Caco-2 (cell line): ENCODE measurements around the gene FLT1. TPM values are rescaled to one million over a fixed set of nuclear protein-coding genes. Genes with fewer than 3 reads are reported as not detected.

ENCODE experiments used
- Bru-seq: library from RNA; stranded (reverse); fragments of 400-500 nt; gene quantifications from one replicate; lab custom pipeline; 2021; lab: Mats Ljungman, UMichigan
- BruChase-seq, 2 experiments: library from RNA; stranded (reverse); fragments of 400-500 nt; gene quantifications; one replicate each; lab custom pipeline; 2021; lab: Mats Ljungman, UMichigan
- BruUV-seq: library from RNA; stranded (reverse); fragments of 400-500 nt; replicated peaks from 2 replicates; lab custom pipeline; 2021; lab: Mats Ljungman, UMichigan
- CTCF ChIA-PET: fragments of 300-600 bp; sonication (Branson Sonifier 250); formaldehyde crosslinking; loops from one replicate; lab custom pipeline; 2022; ENCODE audit warnings: antibody characterized with exemption; lab: Charles Lee
- POLR2A ChIA-PET: fragments of 300-600 bp; sonication (Branson Sonifier 250); formaldehyde crosslinking; loops from one replicate; lab custom pipeline; 2022; ENCODE audit warnings: antibody characterized with exemption; lab: Charles Lee
- DNase-seq, 2 experiments: peaks; one replicate each; pipeline versions ENCODE4 v3.0.0 to v3.0.0-alpha.2; 2020 to 2022
- H3K27me3 ChIP-seq: replicated peaks from 2 replicates; pipeline ENCODE4 v1.6.0; 2011; ENCODE audit warnings: low read length; ENCODE audit not compliant: control insufficient read depth, insufficient read depth
- H3K36me3 ChIP-seq: 2 replicates; pipeline ENCODE4 v1.5.1; 2011; ENCODE audit warnings: low read length; ENCODE audit not compliant: control insufficient read depth, insufficient read depth
- H3K4me1 ChIP-seq: fragments of 250-450 bp; sonication (Bioruptor Pico); 2 replicates; pipeline ENCODE4 v1.5.1; 2020; ENCODE audit warnings: mild to moderate bottlenecking
- H3K4me3 ChIP-seq: 2 replicates; pipeline ENCODE4 v1.5.1; 2011; ENCODE audit warnings: low read depth, mild to moderate bottlenecking, control low read depth, low read length
- H3K9me3 ChIP-seq: fragments of 250-450 bp; sonication (Bioruptor Pico); 2 replicates; pipeline ENCODE4 v1.5.1; 2020; ENCODE audit warnings: mild to moderate bottlenecking, moderate library complexity
- H3K27ac Mint-ChIP-seq: one replicate; pipeline ENCODE4 v1.8.0; 2022; ENCODE audit warnings: mixed read lengths; ENCODE audit not compliant: unreplicated experiment
- H3K27me3 Mint-ChIP-seq: one replicate; pipeline ENCODE4 v1.8.0; 2022; ENCODE audit warnings: mixed read lengths; ENCODE audit not compliant: insufficient read depth, unreplicated experiment
- H3K36me3 Mint-ChIP-seq: one replicate; pipeline ENCODE4 v1.8.0; 2022; ENCODE audit warnings: mild to moderate bottlenecking, mixed read lengths; ENCODE audit not compliant: insufficient read depth, unreplicated experiment
- H3K4me1 Mint-ChIP-seq: one replicate; pipeline ENCODE4 v1.8.0; 2022; ENCODE audit warnings: low read depth, mixed read lengths; ENCODE audit not compliant: unreplicated experiment
- H3K4me3 Mint-ChIP-seq: one replicate; pipeline ENCODE4 v1.8.0; 2022; ENCODE audit warnings: mild to moderate bottlenecking, moderate library complexity, mixed read lengths; ENCODE audit not compliant: unreplicated experiment
- H3K9me3 Mint-ChIP-seq: one replicate; pipeline ENCODE4 v1.8.0; 2022; ENCODE audit warnings: mixed read lengths; ENCODE audit not compliant: unreplicated experiment
- CTCF ChIP-seq, 2 experiments: fragments of 200-600 bp in 1 of 2; IDR thresholded peaks; 1 replicate in 1 of 2; 2 replicates in 1 of 2; pipeline versions ENCODE4 v1.5.1 to v1.8.0; 2011 to 2022; ENCODE audit warnings: antibody characterized with exemption in 1 of 2, control low read depth in 1 of 2, inconsistent platforms in 1 of 2, low read depth in 1 of 2, low read length in 1 of 2, mild to moderate bottlenecking in 1 of 2, moderate library complexity in 1 of 2; ENCODE audit not compliant: insufficient read depth in 1 of 2, severe bottlenecking in 1 of 2, unreplicated experiment in 1 of 2
- intact Hi-C: fragments of 100-400 bp; cut with micrococcal nuclease; formaldehyde crosslinking; loops from one replicate; pipeline ENCODE4 v1.10.0; 2022; ENCODE audit not compliant: unreplicated experiment
- long read RNA-seq: library from polyadenylated mRNA; stranded (forward); transcript quantifications from one replicate; pipeline ENCODE4 v2.0.0, GENCODE V29; 2022
- total RNA-seq: library from RNA; stranded (reverse); gene quantifications from 2 replicates; pipeline ENCODE4 v1.2.3, GENCODE V29; 2022

Gene FLT1
- total RNA-seq (0.66 and 0.93 TPM in 2 replicates), Bru-seq, nascent RNA (percentile 28 among the genes with signal in this experiment), BruChase-seq, experiment 1, labeled RNA remaining after a 2-hour chase (percentile 19 among the genes with signal in this experiment), BruChase-seq, experiment 2, labeled RNA remaining after a 6-hour chase (percentile 19 among the genes with signal in this experiment)
- long read RNA-seq, partial matches to known transcripts: 0 of 1 reads
- long read RNA-seq, other reads (novel, unspliced or antisense): 1 of 1 reads

DNA sequence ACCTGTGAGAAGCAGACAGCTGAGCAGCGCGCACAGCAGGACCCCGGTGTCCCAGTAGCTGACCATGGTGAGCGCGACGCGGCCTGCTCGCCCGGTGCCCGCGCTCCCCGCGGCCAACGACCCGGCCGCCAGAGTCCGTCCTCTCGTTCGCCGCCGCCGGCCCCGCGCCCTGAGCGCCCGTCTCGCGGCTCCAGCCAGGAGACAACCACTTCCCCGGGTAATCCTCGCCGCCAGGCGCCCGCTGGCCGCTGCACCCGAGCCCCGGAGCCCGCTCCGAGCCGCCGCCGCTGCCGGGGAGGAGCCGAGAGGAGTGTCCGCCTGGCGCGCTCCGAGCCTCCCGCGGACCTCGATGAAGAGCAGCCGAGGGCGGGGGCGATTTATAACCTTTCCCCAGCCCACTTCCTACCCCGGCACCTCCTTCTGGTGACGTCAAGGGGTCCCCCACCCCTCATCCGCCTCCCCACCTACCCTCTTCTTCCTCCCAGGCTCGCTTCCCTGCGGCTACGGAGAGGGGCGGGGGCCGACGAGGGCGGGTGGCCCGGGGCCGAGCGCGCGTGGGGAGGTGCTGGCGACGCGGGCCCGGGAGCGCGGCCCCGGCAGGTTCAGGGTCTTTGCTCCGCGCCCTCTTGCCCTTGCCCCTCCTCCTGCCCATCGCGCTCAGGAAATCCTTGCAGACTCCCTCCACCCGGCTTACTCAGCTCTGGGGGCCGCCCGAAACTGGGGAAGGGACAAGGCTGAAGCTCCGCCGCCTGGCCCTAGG lies at the start of gene FLT1:
FLT1 (minus strand) TSS at position 351 of the 760 bp plus-strand sequence; CDS start at position 66, 285 bp downstream.
- H3K27me3 ChIP-seq: peaks cover 12% of the 10 kb centered on the region
- Mint-ChIP-seq H3K27ac (no peak within 1 kb of the TSS), H3K27me3 (peaks cover 22% of the 10 kb centered on the region), H3K4me1 (peaks cover 2% of the 10 kb centered on the region), H3K4me3 (peak within 1 kb of the TSS; percentile 71), H3K9me3 (no peaks in the 10 kb centered on the region), H3K36me3 (no peaks in the 10 kb centered on the region)
- H3K36me3 ChIP-seq: no peaks in the 10 kb centered on the region
- intact Hi-C loops: no loop called here
- ChIA-PET POLR2A (no interaction called here), CTCF (interaction anchor here (0.6 to 1.4 kb wide), 2 partner anchors 171 to 273 kb away, joined by 3 to 4 read pairs; no protein-coding TSS in a partner anchor)
- no TSS peak for BruUV-seq
- TF ChIP-seq CTCF (IDR thresholded peaks at IDR 0.05; ENCODE audit: insufficient read depth in 1 of 2, low read depth in 1 of 2, low read length in 1 of 2, severe bottlenecking in 1 of 2, unreplicated experiment in 1 of 2): no peak
- H3K4me1 ChIP-seq: peaks cover 13% of the 10 kb centered on the region; the same call in 1 of the 2 replicates
- H3K4me3 ChIP-seq: peak within 1 kb of the TSS; percentile 49
- peak in 1 of 2 experiments; percentile 54 for DNase-seq
- H3K9me3 ChIP-seq: no peaks in the 10 kb centered on the region

DNA sequence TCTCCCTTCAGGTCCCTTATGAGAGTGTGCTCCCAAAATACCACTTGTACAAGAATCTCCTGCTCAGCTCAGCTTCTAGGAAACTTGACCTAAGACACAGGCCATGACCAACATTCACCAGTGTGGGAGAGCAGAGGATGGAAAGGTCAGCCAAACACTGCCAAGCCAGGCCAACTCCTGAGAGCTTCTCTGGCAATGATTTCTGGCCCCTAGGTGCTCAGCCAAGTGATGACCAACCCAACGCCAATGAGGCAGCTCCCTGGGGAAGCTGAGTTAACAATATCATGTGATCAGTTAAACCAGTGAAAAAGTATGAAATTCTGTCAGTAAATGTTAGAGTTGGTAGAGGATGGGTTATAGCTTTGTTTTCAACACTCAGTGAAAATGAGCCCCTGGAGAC lies 49.1 kb upstream of the FLT1 start:
- no peak for TF ChIP-seq CTCF (IDR thresholded peaks at IDR 0.05; ENCODE audit: insufficient read depth in 1 of 2, low read depth in 1 of 2, low read length in 1 of 2, severe bottlenecking in 1 of 2, unreplicated experiment in 1 of 2)
- peak overlapping the region; percentile 86 for H3K27ac Mint-ChIP-seq
- peaks cover 22% of the 10 kb centered on the region for H3K36me3 Mint-ChIP-seq
- no peaks in the 10 kb centered on the region for H3K27me3 Mint-ChIP-seq
- Histone ChIP-seq H3K9me3 (peaks cover 16% of the 10 kb centered on the region), H3K27me3 (no peaks in the 10 kb centered on the region), H3K4me1 (peaks cover 24% of the 10 kb centered on the region), H3K36me3 (no peaks in the 10 kb centered on the region), H3K4me3 (no peak overlapping the region)
- peaks cover 40% of the 10 kb centered on the region for H3K4me1 Mint-ChIP-seq
- intact Hi-C loops: loop anchor here (10.0 kb wide), 1 partner anchor 1589 kb away; no protein-coding TSS in a partner anchor
- H3K9me3 Mint-ChIP-seq: peaks cover 41% of the 10 kb centered on the region
- no TSS peak for BruUV-seq
- POLR2A ChIA-PET: no interaction called here
- CTCF ChIA-PET: no interaction called here
- DNase-seq: no peak
- no peak overlapping the region for H3K4me3 Mint-ChIP-seq

DNA sequence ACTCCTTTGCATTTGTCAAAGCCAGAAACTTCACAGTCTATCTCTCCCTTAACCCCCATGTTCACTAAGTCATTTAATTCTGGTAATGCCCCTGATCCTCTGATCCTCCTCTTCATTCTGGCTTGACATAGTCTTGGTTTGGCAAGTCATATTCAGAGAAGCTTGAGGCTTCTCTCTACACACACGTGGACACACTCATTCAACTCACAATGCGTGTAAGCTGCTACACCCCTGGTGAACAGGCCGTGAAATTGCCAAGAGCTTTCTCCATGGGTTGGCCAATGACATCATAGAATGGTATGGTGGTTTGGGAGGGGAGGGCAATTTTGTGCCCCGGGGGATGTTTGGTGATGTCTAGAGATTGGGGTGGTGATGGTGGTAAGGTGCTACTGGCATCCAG lies 47.9 kb upstream of the FLT1 start:
- H3K9me3 Mint-ChIP-seq: peaks cover 41% of the 10 kb centered on the region
- CTCF ChIA-PET: no interaction called here
- intact Hi-C loops: loop anchor here (10.0 kb wide), 1 partner anchor 1588 kb away; no protein-coding TSS in a partner anchor
- Histone ChIP-seq H3K9me3 (peaks cover 16% of the 10 kb centered on the region), H3K36me3 (no peaks in the 10 kb centered on the region), H3K27me3 (no peaks in the 10 kb centered on the region), H3K4me3 (no peak overlapping the region), H3K4me1 (peaks cover 17% of the 10 kb centered on the region)
- no TSS peak for BruUV-seq
- no peak overlapping the region for H3K4me3 Mint-ChIP-seq
- peaks cover 22% of the 10 kb centered on the region for H3K36me3 Mint-ChIP-seq
- no peak for TF ChIP-seq CTCF (IDR thresholded peaks at IDR 0.05; ENCODE audit: insufficient read depth in 1 of 2, low read depth in 1 of 2, low read length in 1 of 2, severe bottlenecking in 1 of 2, unreplicated experiment in 1 of 2)
- H3K27me3 Mint-ChIP-seq: no peaks in the 10 kb centered on the region
- no peak overlapping the region for H3K27ac Mint-ChIP-seq
- DNase-seq: no peak
- H3K4me1 Mint-ChIP-seq: peaks cover 29% of the 10 kb centered on the region
- POLR2A ChIA-PET: no interaction called here
